GM19395 (cell line): Measurements from ENCODE around the gene KLRF1.
A peak's percentile ranks its signal among the peaks of the same experiment; 100 is the strongest.

Experiments used
- ATAC-seq: cut with Tn5 transposase; IDR thresholded peaks from one replicate; pipeline ENCODE4 v1.9.1; 2021; ENCODE audit warnings: mild to moderate bottlenecking, moderate library complexity; ENCODE audit not compliant: unreplicated experiment

Gene KLRF1, protein sequence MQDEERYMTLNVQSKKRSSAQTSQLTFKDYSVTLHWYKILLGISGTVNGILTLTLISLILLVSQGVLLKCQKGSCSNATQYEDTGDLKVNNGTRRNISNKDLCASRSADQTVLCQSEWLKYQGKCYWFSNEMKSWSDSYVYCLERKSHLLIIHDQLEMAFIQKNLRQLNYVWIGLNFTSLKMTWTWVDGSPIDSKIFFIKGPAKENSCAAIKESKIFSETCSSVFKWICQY

DNA sequence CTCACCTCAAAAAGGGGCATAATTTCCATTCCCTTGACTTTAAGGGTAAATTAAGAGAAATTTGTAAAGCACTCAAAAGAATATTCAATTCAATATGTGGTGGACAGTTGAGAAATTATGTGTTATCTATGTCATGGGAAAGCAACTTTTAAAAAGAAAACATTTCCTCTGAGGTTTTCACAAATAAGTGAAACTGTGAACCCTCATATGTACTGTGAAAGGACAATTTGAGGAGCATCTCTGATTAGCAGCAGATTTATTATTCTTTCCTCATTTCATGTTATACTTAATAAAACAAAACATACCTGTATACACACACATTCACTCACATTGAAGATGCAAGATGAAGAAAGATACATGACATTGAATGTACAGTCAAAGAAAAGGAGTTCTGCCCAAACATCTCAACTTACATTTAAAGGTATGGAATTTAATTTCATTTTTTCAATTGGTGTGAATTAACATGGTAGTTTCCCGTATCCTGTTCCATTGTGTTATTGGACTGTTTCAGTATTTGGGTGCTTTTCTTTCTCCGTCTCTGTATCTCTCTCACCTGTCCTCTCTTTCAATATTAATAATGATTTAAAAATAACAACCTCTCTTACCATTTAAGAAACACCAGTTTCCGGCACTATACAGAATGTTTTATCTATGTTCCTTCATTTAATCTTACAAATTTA, at the start of gene KLRF1:
TSS of gene KLRF1 (plus strand) at position 273 of the 680 bp plus-strand sequence. CDS start at position 337, 64 bp downstream.
- ATAC-seq = no peak

DNA sequence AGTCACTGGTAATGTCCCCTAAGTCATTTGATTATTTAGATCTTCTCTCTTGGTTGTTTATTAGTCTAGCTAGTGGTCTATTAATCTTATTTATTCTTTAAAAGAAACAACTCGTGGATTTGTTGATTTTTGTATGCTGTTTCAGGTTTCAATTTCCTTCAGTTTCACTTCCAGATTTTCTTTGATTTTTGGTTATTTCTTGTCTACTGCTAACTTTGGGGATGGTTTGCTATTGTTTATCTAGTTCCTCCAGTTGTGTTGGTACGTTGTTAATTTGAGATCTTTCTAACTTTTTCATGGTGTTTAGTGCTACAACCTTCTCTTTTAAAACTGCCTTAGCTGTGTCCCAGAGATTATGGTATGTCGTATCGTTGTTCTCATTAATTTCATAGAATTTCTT, 48.1 kb upstream of the KLRF1 start:
- no peak for ATAC-seq

DNA sequence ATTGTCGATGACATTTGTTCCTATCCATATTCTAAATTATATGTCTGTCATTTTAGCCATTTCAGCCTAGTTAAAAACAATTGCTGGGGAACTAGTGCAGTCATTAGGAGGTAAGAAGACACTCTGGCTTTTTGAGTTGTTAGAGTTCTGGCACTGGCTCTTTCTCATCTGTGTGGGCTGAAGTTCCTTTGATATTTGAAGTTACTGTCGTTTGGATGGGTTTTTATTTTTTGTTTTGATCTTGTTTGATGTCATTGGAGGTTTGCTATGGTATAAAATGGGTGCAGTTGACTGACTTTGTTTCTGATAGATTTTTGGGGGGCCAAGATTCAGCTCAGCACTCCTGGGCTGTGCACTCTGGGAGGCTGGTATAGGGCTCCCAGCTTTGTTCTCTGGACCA, 45.9 kb upstream of the KLRF1 start:
- no peak for ATAC-seq

DNA sequence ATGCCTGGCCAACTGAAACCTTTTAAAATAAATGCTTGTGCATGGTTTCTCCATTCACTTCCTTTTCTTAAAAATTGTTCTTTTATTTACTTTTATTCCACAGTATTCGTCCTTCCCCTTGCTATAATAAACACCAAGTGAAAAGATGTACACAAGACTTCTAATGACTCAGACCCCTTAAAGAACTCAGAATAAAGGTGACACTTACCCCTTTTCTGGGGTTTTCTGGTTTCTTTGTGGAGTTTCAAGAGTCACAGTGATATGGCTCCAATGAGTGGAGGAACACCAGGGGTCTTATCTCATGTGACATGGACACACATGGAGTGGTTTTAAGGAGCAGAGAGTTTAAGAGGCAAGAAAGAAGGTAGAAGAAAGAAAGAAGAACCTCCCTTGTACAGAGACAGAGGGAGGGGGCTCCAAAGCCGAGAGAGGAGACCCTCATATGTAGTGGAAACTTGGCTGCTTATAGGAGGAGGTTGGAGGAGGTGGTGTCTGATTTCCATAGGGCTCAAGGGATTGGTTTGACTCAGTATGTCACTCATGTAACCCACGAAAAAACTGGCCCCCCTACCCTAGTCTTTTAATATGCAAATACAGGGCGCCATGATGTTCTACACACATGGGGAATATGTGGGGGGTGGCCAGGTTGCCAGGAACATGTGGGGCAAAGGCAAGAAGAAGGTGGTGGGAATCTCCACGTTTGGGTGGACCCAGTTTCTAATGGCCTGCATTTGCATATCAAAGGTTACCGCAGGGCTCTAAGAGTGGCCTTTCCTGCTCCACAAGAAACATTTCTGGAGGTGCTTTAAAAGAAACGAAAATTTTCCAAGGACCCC, 44.5 kb upstream of the KLRF1 start:
- ATAC-seq = no peak

DNA sequence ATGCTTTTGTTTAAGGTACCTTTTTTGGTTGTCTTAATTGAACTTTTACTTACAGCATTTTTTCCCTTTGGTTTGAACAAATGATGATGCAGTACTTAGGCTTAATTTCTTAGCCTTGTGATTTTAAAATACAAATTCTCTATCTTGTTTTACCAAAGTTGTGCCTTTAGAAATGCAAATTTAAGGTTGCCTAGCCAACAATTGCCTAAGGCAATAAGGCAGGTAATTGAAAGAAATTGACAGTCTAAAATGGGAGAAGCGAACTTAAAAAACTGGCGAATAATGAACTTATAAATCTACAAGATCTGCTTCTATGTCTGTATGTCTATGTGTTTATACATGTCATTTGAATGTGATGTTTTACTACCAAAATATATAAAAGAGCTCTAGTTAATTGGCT, 43.0 kb upstream of the KLRF1 start:
- no peak for ATAC-seq

DNA sequence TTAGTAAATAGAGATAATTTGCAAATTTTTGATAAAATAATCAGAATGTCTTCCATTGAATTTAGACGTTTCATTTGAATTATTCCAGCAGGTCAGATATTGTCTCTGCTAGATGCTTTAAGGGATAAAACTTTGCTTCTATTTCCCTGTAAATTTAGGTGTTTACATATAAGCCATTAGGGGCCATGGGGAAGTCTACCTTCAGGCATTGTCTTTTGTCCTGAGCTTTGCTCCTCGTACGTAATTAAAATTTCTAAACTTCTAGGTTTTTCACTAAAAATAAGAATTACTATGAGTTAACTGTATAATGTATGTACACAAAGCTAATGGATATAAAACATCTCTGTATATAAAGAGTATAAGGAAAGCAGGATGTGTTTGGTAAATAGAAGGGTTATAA, 42.5 kb upstream of the KLRF1 start:
- ATAC-seq = no peak

DNA sequence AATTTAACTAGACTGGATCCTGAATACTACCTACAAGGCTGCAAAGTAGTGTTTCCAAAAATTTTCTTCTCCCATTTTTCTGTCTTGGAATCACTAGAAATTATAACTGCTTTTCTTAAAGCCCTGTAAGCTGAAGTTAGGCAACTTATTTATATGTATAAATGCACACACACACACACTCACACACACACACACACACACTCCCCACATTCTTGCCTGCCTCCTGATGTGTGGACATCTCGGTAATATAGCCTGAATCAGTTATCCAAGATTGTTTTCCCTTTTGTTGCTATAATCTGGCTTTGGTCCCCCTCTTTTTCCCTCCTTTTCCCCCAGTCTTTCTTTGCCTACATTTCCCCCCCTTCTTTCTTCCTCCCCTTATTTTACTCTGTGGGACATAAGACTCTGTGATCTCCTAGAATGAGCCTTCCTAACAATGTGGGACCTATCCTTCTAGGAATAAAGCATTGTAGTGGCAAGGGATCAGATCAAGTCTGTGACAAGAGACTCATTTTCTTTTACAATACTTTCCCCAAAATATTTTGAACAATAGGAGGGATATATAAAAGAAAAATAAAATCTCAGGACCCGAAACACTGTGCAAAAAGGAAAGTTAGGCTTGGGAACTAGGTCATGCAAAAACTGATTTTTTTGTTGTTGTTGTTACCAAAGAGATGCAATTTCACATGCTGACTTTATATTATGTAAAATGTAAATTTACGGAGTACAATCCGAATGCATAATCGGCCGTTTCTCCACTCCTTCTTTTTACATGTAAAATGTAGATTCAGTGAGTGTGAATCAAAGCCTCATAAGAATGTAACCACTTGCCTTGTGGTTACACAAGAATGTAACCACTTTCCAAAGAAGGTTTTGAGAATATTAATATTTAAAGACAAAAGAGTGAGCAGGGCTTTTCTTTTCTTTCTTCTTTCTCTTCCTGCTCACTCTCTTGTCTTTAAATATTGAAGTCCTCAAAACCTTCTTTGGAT, 40.3 kb upstream of the KLRF1 start:
- ATAC-seq = no peak

DNA sequence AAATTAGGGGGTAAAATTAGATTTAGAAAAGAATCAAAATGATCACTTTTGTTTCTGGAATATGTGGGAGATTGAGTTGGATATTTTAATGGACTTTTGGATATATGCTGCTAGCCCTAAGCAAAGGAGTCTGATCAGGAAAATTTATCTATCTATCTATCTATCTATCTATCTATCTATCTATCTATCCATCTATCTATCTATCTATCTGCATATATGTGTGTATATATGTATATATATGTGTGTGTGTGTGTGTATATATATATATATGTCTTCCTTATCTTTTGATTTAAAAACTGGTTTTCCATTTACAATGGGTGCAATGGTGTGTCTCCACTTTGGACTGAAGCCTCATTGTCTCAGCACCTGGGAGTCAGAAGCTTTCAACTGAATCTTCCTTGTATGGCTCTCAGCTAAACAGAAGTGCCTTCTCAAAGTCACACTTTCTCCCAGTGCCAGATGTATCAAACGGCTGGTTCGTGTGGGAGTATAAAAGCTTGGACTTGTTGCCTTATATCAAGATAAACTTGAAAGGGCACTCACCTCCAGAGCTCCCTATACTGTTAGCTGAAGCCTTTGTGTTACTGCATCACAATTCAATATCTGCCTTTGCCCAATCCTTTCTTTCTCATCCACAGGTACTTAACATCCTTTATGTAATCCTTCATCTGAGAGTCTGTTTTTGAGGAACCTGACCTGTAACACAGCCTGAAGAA, 34.9 kb upstream of the KLRF1 start:
- no peak for ATAC-seq

DNA sequence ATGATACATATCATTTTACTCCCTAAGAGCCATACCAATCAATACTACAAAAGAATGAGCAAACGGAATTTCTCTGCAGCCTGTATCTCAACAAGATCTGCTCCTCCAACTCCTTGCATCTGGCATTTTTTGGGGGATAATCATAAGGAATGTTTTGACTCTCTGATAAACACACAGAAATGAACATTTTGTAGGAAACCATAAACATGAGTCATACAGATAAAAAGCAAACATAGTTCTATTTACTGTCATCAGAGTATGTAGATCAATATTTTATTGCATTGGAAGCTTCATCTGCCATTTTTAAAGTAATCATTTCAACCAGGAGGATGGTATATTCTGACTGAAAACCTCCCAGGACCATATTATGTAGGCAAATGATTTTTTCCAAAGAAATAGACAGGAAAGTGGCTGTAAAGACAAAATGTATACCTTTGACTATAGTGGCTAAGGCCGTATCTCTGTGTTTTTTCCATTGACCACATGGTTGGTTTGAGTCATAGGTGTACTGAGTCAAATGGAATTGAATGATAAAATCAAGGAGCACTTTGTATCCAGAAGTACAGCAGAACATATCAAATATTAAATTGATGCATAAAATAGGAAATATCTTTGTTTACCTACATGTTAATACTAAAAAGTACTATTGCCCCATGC, 34.2 kb upstream of the KLRF1 start:
- no peak for ATAC-seq

DNA sequence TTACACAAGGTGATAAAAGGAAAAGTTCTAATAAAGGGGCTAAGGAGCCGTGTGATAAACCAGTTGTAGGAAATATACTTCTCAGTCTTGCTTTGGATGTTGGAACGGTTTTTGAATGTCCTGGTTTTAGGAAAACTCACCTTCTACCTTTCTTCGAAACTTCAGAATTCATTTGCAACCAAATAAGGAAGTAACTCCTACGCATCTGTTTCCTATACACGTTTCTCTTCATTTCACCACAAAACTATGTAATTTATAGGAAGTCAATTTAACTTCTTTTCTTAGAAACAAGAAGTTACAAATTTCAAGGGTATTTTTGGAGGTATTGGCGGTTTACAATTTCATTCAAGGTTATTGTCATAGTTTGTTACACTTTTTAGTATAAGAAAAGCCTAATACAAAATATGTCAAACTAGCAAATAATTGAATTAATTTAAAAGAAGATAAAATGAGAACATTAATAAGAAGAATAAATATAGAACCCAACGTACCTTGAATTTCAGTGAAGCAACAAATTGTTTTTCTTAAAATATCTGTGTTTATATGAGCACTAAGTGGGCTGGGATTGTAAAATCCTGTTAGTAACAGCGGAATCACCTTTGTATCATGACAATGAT, 33.4 kb upstream of the KLRF1 start:
- ATAC-seq = no peak

DNA sequence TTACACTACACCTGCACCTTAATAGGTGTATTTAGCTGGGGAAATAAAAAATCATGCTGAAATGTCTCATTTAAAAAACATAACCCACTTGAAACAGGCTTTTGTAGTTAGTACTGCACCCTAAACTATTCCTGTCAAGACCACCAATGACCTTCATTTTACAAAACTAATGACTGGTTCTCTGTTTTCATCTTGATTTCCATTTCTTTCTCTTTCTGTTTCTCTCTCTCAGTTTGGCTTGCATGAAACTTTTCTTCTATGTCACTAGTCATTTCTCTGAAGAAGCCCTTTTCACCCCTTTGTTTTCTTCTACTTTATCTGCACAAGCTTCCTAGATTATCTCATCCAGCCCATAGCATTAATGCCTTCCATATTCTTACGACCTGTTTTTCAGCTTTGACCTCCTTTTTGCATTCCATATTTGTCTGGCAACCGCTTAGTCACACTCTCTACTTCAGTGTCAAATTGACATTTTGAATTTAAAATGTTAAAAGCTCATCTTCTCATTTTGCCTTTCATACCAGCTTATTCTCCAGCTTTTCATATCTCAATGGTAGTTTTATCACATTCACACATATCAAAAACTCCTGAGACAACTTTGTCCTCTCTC, 32.7 kb upstream of the KLRF1 start:
- no peak for ATAC-seq

DNA sequence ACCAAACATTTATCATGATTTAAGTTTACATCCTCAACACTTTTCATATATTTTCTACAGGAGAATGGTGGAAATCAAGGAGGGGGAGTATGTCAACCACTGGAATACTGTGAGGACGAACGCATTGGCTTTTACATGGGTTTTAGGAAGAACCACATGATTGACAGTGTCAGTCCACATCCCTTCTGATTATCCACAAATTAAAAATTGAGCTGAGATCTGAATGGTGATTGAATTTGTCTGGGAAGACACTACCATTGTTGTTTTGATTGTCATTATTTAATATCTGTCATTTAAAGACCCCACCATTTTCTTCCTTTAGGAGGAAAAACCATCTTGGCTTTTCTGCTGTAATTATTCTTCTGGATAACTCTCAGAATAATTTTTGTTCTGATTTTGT, 31.3 kb upstream of the KLRF1 start:
- ATAC-seq = no peak

DNA sequence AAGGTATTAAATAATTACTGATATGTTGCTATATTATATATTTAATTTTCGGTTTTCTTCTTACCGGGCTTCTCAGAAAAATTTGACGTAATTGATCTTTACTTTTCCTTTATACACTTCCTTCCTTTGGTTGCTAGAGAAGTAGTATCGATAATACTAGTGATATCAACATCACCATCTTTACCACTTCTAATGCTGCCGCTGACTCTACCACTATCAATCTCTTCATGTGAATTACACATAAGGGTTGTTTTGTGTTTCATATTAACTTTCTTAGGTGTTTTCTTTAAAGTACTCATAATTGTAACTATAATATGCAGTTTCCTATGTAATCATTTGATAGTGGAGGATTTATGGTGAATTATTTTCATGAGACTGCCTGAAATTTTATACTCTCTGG, 30.9 kb upstream of the KLRF1 start:
- ATAC-seq = no peak

DNA sequence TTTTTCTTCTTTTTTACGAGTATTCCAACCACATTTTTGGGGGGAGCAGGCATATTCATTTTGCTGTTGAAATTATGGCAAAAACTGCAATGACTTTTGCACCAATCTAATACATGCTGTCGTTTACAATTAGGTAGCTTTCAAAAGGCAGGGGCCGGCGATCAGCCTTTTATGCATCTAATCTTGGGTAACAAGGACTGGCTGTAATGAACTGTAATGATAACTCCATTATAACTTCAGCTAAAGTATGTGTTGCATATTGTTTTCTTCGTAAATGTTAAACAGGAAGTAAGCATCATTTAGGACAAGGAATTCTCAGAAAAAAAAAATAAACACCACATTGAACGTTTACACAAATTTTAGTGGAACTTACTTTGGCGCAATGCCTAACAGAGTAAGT, 30.3 kb upstream of the KLRF1 start:
- no peak for ATAC-seq

DNA sequence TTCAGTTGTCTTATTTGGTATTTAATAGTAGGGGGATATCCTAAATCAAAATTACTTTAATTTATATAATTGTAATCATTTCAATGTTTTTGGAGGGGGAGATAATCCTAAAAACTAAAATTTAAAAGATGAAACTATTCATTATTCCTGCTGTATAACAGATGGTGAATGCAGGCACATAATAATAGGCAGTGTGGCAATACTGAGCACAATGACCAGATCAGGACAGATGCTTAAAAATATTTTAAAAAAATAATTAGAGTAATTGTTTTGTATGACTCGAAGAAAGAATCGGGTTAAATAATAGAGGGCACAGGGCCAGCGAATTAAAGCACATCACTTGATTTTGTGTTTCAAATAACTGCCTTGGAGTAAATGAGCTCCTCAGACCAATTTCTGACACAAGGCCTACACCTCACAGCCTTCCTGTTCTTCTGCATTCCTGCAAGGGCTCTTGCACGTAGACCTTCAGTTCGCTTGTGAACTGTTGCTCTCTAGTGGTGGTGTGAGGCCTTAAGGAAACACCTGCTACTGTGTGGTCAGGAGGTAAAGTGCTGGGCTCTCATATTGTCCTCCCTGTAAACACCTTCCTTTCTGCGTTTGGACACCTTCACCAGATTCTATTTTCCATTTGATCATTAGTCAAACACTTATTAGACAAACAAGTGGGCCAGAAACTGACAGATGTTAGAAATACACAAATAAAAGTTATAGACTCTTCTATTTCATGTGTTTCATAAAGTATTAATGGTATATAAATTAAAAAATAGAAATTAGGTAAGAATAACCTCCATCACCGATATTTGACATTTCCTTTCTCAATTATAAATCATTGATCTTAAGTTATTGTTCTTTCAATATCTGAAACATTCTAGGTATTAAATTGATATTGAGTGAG, 29.3 kb upstream of the KLRF1 start:
- peak; percentile 91 for ATAC-seq

DNA sequence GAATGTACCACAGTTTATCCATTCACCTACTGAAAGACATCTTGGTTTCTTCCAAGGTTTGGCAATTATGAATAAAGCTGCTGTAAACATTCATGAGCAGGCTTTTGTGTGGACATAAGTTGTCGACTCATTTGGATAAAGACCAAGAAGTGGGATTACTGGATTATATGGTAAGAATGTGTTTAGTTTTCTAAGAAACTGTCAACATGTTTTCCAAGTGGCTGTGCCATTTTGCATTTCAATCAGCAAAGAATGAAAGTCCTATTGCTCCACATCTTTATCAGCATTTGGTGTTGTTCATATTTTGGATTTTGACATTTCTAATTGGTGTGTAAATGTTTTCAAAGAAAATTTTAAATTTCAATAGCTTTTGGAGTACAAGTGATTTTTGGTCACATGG, 27.3 kb upstream of the KLRF1 start:
- no peak for ATAC-seq

DNA sequence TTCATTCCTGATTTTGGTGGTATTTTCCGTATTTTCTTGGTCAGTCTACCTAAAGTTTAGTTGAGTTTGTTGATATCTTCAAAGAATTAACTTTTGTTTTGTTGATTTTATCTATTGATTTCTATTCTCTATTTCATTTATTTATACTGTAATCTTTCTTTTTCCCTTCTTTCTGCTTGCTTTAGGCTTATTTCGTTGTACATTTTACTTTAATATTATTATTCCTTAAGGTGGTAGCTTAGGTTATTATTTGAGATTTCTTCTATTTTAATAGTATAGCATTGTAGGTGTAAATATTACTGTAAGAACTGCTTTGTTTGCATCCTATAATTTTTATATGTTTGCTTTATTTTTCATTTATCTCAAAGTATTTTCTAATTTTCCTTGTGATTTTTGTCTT, 21.4 kb upstream of the KLRF1 start:
- no peak for ATAC-seq

DNA sequence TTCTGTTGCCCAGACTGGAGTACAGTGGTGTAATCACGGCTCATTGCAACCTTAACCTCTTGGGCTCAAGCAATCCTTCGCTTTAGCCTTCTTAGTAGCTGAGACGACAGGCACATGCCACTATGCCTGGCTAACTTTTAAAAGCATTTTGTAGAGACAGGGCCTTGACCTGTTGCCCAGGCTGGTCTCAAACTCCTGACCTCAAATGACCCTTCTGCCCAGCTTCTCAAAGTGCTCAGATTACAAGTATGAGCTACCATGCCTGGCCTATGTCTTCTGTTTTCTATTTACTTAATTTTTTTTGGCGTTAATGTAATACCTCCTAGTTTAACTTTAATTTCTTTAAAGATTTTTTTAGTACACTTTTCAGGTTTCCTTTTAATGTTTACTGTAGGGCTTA, 20.6 kb upstream of the KLRF1 start:
- ATAC-seq = no peak
